ACHN (cell line): ENCODE measurements around the gene PHLDB2.
A peak's percentile ranks its signal among the peaks of the same experiment; 100 is the strongest.

Experiments
- DNase-seq: peaks from one replicate; pipeline ENCODE4 v3.0.0-alpha.2; 2015
- in situ Hi-C: cut with HindIII; loops from 2 replicates; pipeline ENCODE4 v1.10.0; 2017; ENCODE audit warnings: low sequenced_read_pairs, low pct_ligation_motif_present, low pct_unique_long_range_greater_than_20kb

Gene PHLDB2

GRCh38 chr3:112003321-112004080 is 144.4 kb downstream of the PHLDB2 start:
- in situ Hi-C loops: no loop called here
- no peak for DNase-seq

DNA sequence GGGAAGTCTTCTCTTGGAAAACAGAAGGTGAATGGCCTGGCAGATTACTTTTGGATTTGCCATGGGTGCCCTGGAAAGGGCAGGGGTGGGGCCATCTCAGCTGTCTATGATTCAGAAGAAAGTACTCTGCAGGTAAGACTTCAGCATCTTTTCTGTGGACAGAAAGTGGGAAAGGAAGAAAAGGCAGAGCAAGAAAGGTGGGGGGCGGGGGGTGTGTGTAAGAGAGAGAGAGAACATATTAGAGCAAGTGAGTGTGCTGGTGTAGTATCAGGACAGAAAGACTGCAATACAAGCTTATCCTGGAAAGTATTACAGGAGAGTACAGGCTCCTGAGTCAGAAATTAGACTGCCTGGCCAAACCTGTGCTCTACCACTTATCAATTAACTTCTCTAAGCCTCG is 145.1 kb downstream of the PHLDB2 start:
- in situ Hi-C loops: no loop called here
- no peak for DNase-seq

DNA sequence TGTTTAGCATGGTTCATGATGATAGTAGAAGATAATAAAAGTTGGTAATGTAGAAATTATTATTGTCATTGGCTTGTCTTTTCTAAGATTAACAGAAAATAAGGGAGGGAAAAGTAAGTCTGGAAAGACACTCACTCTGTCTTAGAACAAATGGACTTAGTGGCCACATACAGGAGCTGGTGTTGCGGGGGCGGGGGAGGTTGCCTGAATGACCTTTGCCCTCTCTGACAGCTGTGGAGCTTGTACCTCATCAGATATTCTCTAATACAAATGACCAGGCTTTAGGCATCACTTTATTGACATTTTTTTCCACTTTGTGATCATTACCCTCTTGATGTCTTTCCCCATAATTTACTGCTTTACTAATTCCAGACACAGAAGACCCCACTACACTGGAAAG is 145.6 kb downstream of the PHLDB2 start:
- no peak for DNase-seq
- in situ Hi-C loops: no loop called here

DNA sequence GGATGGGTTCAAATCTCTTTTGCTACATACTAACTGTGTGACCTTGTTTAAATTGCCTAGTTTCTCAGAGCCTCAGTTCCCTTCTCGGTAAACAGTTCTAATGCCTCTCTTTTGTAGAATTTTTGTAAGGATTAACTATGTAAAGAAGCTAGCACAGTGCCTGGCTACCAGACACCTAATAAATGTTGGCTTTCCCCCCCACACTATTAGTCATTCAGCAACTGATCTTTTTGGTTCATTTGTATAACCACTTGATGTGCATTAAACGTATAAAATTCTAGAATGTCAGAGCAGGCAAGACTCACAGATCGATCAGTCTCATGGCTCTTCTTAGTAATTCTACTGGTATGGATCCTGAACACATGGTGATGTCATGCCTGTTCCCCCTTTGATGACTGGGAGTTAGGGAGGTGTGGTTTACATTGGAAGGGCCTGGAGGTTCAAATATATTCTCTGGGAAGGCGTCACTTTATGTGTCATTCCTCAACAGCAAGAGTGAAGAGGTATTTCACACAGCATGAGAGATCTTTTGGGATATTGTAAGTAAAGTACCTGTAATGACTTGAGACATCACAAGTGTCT is 146.1 kb downstream of the PHLDB2 start:
- in situ Hi-C loops: no loop called here
- DNase-seq: no peak

DNA sequence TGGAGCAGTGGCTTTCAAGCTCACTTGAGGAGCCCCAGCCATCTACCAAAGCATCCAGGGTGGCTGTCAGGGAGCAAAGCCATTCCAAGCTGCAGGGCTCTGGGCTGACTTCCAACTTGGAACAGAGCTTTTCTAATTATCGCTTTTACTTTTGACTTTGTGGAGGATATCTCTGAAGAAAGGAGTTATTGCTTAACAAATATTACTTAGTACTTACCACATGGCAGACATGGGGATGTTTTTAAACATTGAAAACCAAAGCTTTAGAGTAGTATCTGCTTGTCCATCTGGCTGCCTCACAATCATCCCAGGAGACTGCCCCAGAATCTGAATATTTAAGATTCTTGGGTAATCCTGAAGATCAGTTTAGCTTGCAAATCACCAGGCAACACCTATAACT is 148.6 kb downstream of the PHLDB2 start:
- no peak for DNase-seq
- in situ Hi-C loops: no loop called here

DNA sequence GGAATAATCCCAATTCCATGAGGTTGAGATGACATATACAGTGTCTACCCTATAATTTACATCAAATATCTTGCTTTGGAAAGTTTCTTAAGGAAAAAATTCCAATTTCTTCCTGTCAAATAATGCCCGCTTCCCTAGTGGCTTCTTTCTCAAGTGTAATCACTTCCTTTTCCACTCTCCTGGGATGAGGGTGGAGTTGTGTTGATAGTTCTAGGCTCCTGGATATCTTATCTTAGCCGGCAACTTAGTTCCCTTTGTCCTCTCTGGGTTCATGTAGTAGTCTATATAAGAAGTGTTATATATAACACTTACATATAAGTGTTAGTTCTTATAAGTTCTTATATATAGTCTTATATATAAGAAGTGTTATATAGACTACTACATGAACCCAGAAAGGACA is 150.6 kb downstream of the PHLDB2 start:
- no peak for DNase-seq
- in situ Hi-C loops: no loop called here

GRCh38 chr3:112010636-112011035 is 151.6 kb downstream of the PHLDB2 start:
- DNase-seq: no peak
- in situ Hi-C loops: no loop called here

DNA sequence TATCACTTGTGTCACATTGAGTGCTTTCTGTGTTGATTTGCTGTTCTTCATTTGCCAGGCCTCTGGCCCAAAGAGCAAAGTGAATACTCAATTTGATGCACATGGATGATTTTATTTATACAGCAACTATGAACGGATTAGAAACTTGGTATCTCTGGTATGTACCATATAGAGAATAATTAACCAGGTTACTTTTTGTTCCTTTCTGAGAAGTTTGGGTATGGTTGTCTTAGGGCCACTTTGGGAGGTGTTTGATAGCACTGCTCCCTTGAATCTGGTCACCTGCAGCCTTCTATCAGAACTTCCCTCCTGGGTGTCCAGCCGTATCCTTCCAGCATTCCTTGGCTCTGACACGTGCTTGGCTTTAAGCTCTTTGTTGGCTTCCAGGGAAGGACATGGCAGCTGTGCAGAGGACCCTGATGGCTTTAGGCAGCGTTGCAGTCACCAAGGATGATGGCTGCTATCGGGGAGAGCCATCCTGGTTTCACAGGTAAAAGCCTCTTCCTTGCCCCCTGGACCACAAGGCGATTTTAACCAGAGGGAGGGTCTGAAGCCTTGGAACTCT is 152.4 kb downstream of the PHLDB2 start:
- in situ Hi-C loops: no loop called here
- peak; percentile 81 for DNase-seq

GRCh38 chr3:112012205-112012992 is 153.3 kb downstream of the PHLDB2 start:
- in situ Hi-C loops: no loop called here
- DNase-seq: no peak

GRCh38 chr3:112013058-112013783 is 154.2 kb downstream of the PHLDB2 start:
- DNase-seq: peak; percentile 75
- in situ Hi-C loops: no loop called here

DNA sequence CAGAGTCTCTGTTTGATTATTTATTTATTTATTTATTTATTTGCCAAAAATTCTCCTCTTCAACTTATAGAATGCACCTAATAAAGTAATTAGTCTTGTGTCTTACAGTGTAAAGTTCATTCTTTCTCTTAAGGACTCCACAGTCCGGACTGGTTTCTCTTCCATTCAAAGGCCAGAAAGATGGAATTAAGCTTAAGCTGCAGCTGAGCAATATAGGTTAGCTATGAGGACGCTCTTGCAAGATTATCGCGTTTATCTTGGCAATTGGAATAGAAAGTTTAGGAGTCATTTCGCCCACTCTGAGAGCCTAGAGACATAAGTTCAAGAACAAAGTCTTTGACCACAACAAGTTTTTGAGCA is 154.7 kb downstream of the PHLDB2 start:
- in situ Hi-C loops: no loop called here
- no peak for DNase-seq

DNA sequence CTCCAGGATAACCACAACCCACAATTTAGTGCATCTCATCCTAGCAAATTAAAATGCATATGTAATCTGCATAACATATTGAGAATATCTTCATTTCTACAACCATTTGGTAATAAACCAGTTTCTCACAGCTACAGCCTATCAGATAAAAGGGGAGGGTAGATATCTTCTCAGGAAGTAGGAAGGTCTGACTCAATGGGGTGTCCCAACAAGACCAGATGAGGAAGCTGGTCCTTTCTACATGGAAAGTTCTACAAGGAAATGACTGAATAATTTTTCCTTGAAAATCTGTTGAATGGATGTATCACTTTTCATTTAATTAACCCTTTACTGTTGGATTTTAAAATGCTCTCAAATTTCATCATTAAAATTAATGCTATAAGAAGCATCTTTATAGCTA is 158.0 kb downstream of the PHLDB2 start:
- in situ Hi-C loops: no loop called here
- DNase-seq: no peak

DNA sequence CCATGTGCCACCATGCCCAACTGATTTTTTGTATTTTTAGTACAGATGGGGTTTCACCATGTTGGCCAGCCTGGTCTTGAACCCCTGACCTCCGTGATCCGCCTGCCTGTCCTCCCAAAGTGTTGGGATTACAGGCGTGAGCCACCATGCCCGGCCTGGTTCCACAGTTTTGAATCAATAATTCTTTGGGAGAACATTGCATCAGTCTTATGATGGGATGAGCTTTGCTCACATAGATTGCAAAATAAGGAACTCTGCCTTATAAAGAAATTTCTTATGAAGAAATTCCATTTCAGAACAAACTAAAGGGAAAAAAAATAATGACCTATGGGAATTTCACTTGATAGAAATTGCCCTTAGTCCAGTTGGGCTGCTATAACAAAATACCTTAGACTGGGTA is 159.6 kb downstream of the PHLDB2 start:
- in situ Hi-C loops: no loop called here
- no peak for DNase-seq

DNA sequence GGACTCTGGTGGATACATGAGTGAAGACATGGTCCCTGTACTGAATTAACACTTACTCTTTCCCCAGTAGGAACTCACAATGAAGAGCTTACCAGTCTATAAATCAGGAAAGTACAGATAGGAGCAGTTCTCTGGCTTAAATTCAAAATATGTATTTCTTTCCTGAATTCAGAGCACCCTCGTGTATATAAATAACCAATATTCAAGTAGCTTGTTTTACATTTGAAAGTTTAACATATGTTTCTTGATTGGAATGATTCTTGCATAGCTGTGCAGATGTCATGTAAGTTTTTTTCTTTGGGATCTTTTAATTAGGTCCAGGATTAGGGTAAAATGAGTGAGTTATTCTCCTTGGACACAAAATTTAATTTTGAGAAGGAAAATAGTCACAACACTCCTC is 160.7 kb downstream of the PHLDB2 start:
- in situ Hi-C loops: no loop called here
- DNase-seq: no peak

GRCh38 chr3:112020674-112021085 is 161.6 kb downstream of the PHLDB2 start:
- peak; percentile 87 for DNase-seq
- in situ Hi-C loops: no loop called here
